H54 (cell line): ENCODE results near the gene DTNB.

Experiments used
- DNase-seq: peaks from one replicate; pipeline ENCODE4 v3.0.0; 2011; ENCODE audit warnings: low spot score, mixed read lengths; ENCODE audit not compliant: insufficient read length
- FAIRE-seq: peaks from 3 replicates; lab custom pipeline; 2011; peaks lifted over from hg19 to GRCh38; lab: Jason Lieb, UNC
- POLR2A ChIP-seq: IDR thresholded peaks from 2 replicates; pipeline ENCODE4 v1.6.1; 2011; ENCODE audit warnings: low read depth, mild to moderate bottlenecking, low read length

Gene DTNB

GRCh38 chr2:25492726-25493125, 180.7 kb downstream of the DTNB start:
- TF ChIP-seq POLR2A: no peak
- DNase-seq (no peak), FAIRE-seq (no peak)

GRCh38 chr2:25491966-25492532, 181.3 kb downstream of the DTNB start:
- FAIRE-seq (peak; percentile 82), DNase-seq (no peak)
- no peak for TF ChIP-seq POLR2A

- no peak for TF ChIP-seq POLR2A
- no peak for DNase-seq
- peak; percentile 60 for FAIRE-seq
Measured at GRCh38 chr2:25491003-25491696, 182.2 kb downstream of the DTNB start.

- no peak for DNase-seq
- no peak for FAIRE-seq
- no peak for TF ChIP-seq POLR2A
Measured at GRCh38 chr2:25490217-25490616, 183.2 kb downstream of the DTNB start.

- no peak for TF ChIP-seq POLR2A
- FAIRE-seq (no peak), DNase-seq (no peak)
Measured at GRCh38 chr2:25489631-25490030, 183.7 kb downstream of the DTNB start.

GRCh38 chr2:25483607-25484266, 189.6 kb downstream of the DTNB start:
- no peak for FAIRE-seq
- no peak for DNase-seq
- no peak for TF ChIP-seq POLR2A

GRCh38 chr2:25482341-25482740, 191.0 kb downstream of the DTNB start:
- DNase-seq: no peak
- no peak for FAIRE-seq
- no peak for TF ChIP-seq POLR2A

GRCh38 chr2:25481381-25482300, 191.7 kb downstream of the DTNB start:
- TF ChIP-seq POLR2A: no peak
- DNase-seq (peak; percentile 17), FAIRE-seq (peak; percentile 73)

- no peak for TF ChIP-seq POLR2A
- no peak for FAIRE-seq
- DNase-seq: no peak
Measured at GRCh38 chr2:25480561-25480960, 192.8 kb downstream of the DTNB start.

- no peak for FAIRE-seq
Measured at GRCh38 chr2:25479761-25480160, 193.6 kb downstream of the DTNB start.

GRCh38 chr2:25478736-25479135, 194.6 kb downstream of the DTNB start:
- no peak for DNase-seq
- TF ChIP-seq POLR2A: no peak
- FAIRE-seq: no peak

More at GRCh38 chr2:25479761-25480160, 193.6 kb downstream of the DTNB start:
- no peak for TF ChIP-seq POLR2A
- DNase-seq: no peak

GRCh38 chr2:25473758-25474340, 199.5 kb downstream of the DTNB start:
- no peak for FAIRE-seq
- TF ChIP-seq POLR2A: no peak
- DNase-seq: no peak

GRCh38 chr2:25473131-25473530, 200.2 kb downstream of the DTNB start:
- DNase-seq: no peak
- no peak for FAIRE-seq
- TF ChIP-seq POLR2A: no peak

- TF ChIP-seq POLR2A: no peak
- DNase-seq: no peak
- FAIRE-seq: no peak
Measured at GRCh38 chr2:25470806-25471205, 202.6 kb downstream of the DTNB start.
